ENCODE results near the gene RIC8A.

DNA sequence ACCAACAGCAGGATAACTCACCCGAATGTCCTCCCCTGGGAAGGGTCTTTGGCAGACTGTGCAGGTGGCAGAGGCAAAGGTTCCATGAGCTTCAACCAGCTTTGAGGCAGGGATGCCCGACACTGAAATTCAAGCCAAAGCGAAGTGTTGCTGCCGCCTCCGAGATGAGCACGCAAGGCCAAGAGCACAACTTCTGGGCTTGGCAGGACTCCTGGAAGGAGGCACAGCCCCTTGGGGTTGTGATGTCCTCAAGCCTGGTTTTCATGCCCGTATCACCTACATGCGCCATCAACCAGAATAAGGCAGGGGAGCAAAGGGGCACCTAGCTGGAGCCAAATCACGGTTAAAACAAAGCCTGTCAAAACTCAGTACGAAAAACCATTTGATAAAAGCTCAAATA is 22.9 kb downstream of the RIC8A start:
- TF ChIP-seq, protein P1, sequence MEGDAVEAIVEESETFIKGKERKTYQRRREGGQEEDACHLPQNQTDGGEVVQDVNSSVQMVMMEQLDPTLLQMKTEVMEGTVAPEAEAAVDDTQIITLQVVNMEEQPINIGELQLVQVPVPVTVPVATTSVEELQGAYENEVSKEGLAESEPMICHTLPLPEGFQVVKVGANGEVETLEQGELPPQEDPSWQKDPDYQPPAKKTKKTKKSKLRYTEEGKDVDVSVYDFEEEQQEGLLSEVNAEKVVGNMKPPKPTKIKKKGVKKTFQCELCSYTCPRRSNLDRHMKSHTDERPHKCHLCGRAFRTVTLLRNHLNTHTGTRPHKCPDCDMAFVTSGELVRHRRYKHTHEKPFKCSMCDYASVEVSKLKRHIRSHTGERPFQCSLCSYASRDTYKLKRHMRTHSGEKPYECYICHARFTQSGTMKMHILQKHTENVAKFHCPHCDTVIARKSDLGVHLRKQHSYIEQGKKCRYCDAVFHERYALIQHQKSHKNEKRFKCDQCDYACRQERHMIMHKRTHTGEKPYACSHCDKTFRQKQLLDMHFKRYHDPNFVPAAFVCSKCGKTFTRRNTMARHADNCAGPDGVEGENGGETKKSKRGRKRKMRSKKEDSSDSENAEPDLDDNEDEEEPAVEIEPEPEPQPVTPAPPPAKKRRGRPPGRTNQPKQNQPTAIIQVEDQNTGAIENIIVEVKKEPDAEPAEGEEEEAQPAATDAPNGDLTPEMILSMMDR (conservative IDR thresholded peaks at IDR 0.05), result no peak
- TF ChIP-seq EZH2 (IDR thresholded peaks at IDR 0.05; ENCODE audit: low read depth), result no peak

All from PC-9 (cell line).